Coronary artery (tissue), 2 donors: ENCODE measurements around the gene TOR1A.

Experiments used
- DNase-seq: peaks from one replicate; pipeline ENCODE4 v3.0.0-alpha.2; 2017; ENCODE audit warnings: low spot score
- H3K27ac ChIP-seq, 2 donors: fragments of 200-600 bp; sonication (generic); one replicate each; pipeline ENCODE4 v1.5.1; 2016 to 2019
- H3K4me3 ChIP-seq: fragments of 200-600 bp; sonication (generic); 2 replicates; pipeline ENCODE4 v1.5.1; 2016; ENCODE audit warnings: mild to moderate bottlenecking, moderate library complexity
- CTCF ChIP-seq: fragments of 200-600 bp; sonication (generic); IDR thresholded peaks from one replicate; pipeline ENCODE4 v1.5.1; 2019; ENCODE audit warnings: antibody characterized with exemption

TOR1A gene

GRCh38 chr9:129816501-129817435, 7.2 kb downstream of the TOR1A start:
- no peak for TF ChIP-seq CTCF
- H3K27ac ChIP-seq, result no peak overlapping the region
- H3K4me3 ChIP-seq, result no peak overlapping the region
- no peak for DNase-seq

GRCh38 chr9:129815278-129815677, 8.7 kb downstream of the TOR1A start:
- TF ChIP-seq CTCF, result no peak
- Histone ChIP-seq H3K27ac (no peak overlapping the region), H3K4me3 (no peak overlapping the region)
- DNase-seq, result no peak

GRCh38 chr9:129814432-129815223, 9.3 kb downstream of the TOR1A start:
- no peak for TF ChIP-seq CTCF
- Histone ChIP-seq H3K27ac (no peak overlapping the region), H3K4me3 (no peak overlapping the region)
- DNase-seq, result no peak

- no peak overlapping the region for H3K27ac ChIP-seq
- no peak overlapping the region for H3K4me3 ChIP-seq
- TF ChIP-seq CTCF, result no peak
- no peak for DNase-seq
These were observed 10.3 kb downstream of the TOR1A start for GRCh38 chr9:129813661-129814060.

- no peak for DNase-seq
- Histone ChIP-seq H3K27ac (no peak overlapping the region), H3K4me3 (no peak overlapping the region)
- TF ChIP-seq CTCF, result no peak
These were observed 11.6 kb downstream of the TOR1A start for GRCh38 chr9:129812385-129812784.

- no peak for TF ChIP-seq CTCF
- DNase-seq, result no peak
- H3K27ac ChIP-seq, result no peak overlapping the region
- no peak overlapping the region for H3K4me3 ChIP-seq
These were observed 12.0 kb downstream of the TOR1A start for GRCh38 chr9:129811967-129812363.
